Iris pigment epithelial cell (primary cell): ENCODE measurements around the gene ENC1.
A peak's percentile ranks its signal among the peaks of the same experiment; 100 is the strongest.

Experiments used
- DNase-seq: peaks from one replicate; pipeline ENCODE4 v3.0.0-alpha.2; 2011; ENCODE audit warnings: low read depth

Gene ENC1

DNA sequence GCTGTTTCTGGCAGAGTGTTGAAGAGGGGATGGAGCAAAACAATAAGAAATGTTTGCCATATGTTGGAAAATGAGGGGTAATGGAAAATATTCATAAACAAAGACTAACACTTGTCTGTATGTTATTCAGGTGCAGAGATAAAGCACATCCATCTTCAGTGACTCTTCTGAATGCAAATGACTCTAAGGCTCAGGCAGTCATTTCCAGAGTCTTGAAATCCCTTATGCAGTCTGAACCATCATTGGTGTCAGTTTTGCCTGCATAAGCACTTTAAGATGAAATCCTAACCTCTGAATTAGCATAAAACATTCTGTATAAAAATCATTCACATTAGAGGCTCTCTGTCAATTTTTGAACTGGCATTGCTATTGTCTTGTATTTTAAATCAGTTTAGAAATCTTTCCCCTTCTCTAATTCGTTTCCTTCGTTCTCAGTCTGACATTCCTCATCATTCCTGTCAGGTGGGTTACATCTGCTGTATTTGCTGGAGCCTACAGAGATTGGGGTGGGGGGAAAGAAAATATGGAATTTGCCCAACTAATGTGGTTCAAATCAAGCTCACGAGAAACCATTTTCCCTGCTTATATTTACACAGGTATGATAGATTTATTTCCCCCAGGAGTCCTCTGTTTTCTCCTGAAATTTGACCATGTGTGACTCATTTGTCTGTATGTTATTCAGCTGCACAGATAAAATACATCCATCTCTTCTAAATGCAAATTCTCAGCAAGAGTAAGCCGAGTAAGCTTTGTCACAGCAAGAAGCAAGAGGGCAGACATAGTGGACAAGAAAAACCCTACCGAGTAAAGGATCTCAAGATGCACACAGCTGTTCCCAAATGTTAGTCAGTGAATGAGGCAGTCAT is 31.6 kb downstream of the ENC1 start:
- DNase-seq, result no peak

DNA sequence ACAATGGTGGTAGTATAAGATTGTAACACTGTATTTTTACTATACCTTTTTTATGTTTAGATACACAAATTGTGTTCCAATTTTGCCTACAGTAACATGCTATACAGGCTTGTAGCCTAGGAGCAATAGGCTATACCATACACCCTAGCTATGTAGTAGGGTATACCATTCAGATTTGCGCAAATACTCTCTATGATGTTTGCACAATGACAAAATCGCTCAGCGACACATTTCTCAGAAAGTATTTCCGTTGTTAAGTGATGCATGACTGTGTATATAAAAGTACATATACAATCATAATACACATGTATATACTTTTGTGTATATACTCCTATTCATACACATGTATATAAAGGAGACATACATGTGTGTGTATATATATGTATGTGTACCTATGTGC is 34.8 kb downstream of the ENC1 start:
- DNase-seq, result no peak

DNA sequence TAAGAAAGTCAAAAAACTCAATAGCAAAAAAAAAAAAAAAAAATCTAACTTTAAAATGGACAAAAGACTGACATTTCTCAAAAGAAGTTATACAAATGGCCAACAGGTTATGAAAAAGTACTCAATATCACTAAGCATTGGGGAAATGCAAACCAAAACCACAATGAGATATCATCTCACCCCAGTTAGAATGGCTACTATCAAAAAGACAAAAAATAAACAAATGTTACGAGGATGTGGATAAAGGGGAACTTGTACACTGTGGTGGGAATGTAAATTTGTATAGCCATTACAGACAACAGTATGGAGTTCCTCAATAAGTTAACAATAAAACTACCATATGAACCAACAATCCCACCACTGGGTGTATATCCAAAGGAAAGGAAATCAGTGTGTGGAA is 37.2 kb downstream of the ENC1 start:
- no peak for DNase-seq

GRCh38 chr5:74599148-74599547 is 41.4 kb downstream of the ENC1 start:
- DNase-seq, result no peak

DNA sequence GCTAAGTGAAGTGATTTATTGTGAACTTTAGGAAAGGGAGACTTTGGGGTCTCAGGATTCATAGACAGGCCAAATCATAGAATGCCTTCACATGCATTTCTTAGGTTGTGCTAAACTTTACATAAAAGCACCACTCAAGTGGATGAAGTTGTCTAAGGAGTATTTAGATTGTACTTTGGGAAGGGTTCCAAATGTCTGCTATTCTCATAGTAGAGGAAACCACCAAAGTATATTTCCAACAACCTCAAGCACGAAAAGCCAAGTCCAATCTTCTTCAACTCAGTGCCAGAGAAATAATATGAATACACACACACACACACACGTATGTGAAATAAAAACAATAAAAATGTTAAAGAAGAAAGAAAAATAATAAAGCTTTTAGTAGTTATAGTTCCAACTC is 41.8 kb downstream of the ENC1 start:
- peak; percentile 64 for DNase-seq

- DNase-seq, result no peak
These were observed 43.6 kb downstream of the ENC1 start for GRCh38 chr5:74596927-74597326.

GRCh38 chr5:74595143-74595925 is 45.2 kb downstream of the ENC1 start:
- peak; percentile 93 for DNase-seq

DNA sequence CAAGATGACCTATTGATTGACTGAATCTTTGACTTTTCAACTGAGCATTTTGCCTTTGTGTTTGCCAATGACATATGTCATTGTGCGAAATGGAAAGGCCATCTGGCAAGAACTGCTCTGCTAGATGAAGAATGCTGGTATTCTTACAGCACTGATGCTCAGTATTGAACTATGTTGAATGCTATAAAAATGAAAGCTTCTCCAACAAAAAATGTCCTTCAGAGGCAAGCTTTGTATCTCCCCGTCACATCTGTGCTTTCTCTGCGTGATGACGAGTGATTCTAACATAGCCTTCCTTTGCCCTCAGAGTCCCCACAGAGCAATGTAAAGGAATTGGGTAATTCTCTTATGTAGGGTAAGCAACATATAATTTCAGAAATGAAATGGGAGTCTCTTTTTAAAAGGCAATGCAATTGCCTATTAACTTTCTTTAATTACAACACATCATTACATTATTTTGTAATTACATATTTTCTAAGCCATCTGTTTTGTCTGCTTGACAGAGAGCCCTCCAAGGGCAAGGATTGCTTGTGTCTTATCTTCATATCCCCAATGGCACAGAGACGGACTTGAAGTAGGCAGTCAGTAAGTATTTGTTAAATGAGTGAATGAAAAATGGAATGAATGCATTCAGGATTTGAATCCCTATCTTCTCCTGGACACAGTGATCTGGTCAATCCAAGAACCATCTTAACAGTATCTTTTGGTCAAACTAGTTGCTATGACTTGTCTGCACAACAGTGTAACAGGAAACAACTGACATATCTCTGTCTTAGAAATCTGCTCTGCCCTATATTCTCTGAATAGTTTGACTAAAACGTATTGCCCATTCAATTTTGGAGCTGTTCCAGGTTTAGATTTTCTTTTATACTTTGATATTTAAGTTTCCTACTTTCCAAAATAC is 46.1 kb downstream of the ENC1 start:
- DNase-seq, result peak; percentile 81

- DNase-seq, result no peak
These were observed 51.1 kb downstream of the ENC1 start for GRCh38 chr5:74589204-74590056.

DNA sequence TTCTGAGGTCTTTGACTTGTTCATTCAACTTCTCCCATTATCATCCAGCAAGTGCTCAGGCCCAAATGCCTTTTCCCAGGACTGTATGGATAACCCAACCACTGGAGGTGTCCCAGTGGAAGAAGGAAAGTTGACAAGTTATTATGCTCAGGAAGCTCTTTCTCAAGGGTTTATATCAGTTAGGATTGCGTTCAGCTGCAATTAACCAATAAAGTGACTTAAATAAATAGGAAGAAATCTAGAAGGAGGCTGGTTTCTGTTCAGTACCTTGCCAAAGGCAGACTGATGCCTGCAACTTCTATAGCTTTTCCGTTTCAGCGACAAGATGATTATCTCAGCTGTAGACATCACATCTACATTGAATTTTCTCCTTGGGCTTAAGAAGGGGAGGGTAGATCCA is 52.1 kb downstream of the ENC1 start:
- no peak for DNase-seq

DNA sequence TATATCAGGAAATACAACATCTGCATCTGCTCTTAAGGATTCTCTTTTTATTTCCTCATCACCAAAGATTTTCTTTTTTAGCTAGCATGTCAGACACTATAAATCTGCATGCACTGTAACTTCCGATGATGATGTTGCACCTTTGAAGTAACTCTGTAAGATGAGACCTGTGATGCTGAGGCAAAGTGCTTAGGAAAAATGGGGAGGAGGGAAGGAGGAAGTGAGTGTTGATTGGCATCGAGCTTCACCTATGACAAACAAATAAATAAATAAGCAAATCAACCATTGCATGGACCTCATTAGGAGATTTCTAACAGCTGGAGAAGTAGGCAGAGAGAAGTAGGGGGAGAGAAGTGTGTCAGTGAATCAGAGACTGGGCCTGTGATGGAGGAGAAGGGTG is 52.6 kb downstream of the ENC1 start:
- no peak for DNase-seq

GRCh38 chr5:74587300-74587699 is 53.2 kb downstream of the ENC1 start:
- no peak for DNase-seq

DNA sequence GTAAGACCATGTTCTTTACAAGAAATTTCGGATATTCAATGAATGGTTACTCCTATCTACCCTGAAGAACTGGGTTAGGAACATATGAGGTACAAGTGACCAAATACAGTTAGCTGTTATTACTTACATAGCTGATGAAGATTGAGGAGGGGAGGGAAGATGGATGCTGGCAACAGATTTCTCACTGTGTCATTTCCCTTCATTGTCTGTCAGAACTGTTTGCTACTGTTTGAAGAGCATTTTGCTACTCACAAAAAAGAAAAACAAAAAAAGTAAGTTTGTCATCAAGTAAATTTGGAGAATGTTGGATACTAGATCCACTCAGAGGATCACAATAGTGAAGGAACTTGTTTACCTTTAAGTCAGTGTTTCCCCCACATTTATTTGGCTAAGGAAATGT is 53.7 kb downstream of the ENC1 start:
- no peak for DNase-seq

GRCh38 chr5:74582853-74583252 is 57.7 kb downstream of the ENC1 start:
- no peak for DNase-seq

DNA sequence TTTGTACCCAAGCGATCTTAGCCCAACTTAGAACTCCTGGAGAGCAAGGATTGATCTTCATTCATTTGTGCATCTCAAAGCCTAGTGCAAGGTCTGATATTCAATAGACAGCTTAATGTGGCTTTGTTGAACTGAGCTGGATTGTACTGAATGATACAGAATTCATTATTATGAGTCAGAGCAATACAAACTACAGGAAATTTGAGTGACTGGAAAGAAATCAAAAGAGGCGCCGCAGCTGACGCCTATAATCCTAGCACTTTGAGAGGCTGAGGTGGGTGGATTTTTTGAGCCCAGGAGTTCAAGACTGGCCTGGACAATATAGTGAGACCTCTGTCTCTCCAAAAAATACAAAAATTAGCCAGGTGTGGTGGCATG is 58.6 kb downstream of the ENC1 start:
- peak; percentile 46 for DNase-seq

- no peak for DNase-seq
These were observed 59.8 kb downstream of the ENC1 start for GRCh38 chr5:74580729-74581109.

- DNase-seq, result peak; percentile 55
These were observed 61.3 kb downstream of the ENC1 start for GRCh38 chr5:74579215-74579614.

DNA sequence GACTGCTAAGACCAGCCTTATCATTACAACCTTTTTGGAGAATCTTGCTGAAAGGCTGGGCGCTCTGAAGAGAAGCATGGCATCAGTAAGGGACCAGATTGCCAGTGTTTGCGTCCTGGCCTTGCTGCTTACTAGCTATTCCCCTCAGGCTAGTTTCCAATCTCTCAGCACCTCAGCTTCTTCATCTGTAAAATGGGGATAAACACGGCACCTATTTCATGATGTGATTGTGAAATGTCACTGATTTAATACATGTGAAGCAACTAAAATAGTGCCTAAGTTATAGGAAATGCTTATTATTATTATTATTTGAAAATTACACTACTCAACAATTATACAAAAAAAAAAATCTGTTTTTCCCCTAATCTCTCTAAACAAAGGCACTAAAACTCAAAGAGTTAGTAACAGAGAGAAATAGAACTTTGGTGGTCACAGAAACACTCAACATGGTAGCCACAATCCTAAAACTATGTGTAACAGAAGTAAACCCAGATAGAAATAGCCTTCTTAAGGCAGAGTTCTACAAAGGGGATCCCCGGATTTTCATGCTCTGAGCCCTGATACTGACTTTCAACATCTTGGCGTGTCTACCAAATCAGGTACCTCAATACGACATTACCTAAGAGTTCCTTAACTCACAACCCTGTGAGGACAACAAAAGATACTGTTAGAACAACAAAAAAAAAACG is 62.0 kb downstream of the ENC1 start:
- no peak for DNase-seq
